Activated B cell treated with CpG ODN at 0.5 μM for 24 hours (primary cell): Measurements from ENCODE around the gene CABP7. TPM values are rescaled to one million over a fixed set of nuclear protein-coding genes. Genes with fewer than 3 reads are reported as not detected.

Experiments
- ATAC-seq: fragments of 200-7000 bp; cut with Tn5 transposase; one replicate; pipeline ENCODE4 v1.10.0; 2021; ENCODE audit warnings: low read depth, mild to moderate bottlenecking, moderate library complexity
- CTCF ChIA-PET: fragments of 350-600 bp; sonication (Branson Sonifier 250); formaldehyde crosslinking; loops from one replicate; lab custom pipeline; 2021; ENCODE audit warnings: antibody characterized with exemption; lab: Charles Lee
- POLR2A ChIA-PET: fragments of 350-600 bp; sonication (Branson Sonifier 250); formaldehyde crosslinking; loops from one replicate; lab custom pipeline; 2021; ENCODE audit warnings: antibody characterized with exemption; lab: Charles Lee
- DNase-seq: peaks from one replicate; pipeline ENCODE4 v3.0.0; 2022
- H3K27ac Mint-ChIP-seq: one replicate; pipeline ENCODE4 v1.8.0; 2020; ENCODE audit warnings: mixed read lengths
- H3K27me3 Mint-ChIP-seq: one replicate; pipeline ENCODE4 v1.8.0; 2021; ENCODE audit warnings: mixed read lengths
- H3K36me3 Mint-ChIP-seq: one replicate; pipeline ENCODE4 v1.8.0; 2021; ENCODE audit warnings: low read depth, mixed read lengths
- H3K4me1 Mint-ChIP-seq: one replicate; pipeline ENCODE4 v1.8.0; 2021; ENCODE audit warnings: mixed read lengths
- H3K4me3 Mint-ChIP-seq: one replicate; pipeline ENCODE4 v1.8.0; 2020; ENCODE audit warnings: mild to moderate bottlenecking, mixed read lengths
- H3K9me3 Mint-ChIP-seq: one replicate; pipeline ENCODE4 v1.8.0; 2020; ENCODE audit warnings: mixed read lengths
- CTCF ChIP-seq: fragments of 200-600 bp; IDR thresholded peaks from one replicate; pipeline ENCODE4 v1.8.0; 2022; ENCODE audit warnings: antibody characterized with exemption, mild to moderate bottlenecking
- intact Hi-C: fragments of 100-400 bp; cut with micrococcal nuclease; formaldehyde crosslinking; loops from one replicate; pipeline ENCODE4 v1.15.1; 2024
- total RNA-seq: library from RNA; stranded (reverse); gene quantifications from 2 replicates; pipeline ENCODE4 v1.2.3, GENCODE V29; 2022

CABP7 gene
- total RNA-seq, 1 donor from 2014 or later, result 0.07 TPM

- H3K9me3 Mint-ChIP-seq, result no peaks in the 10 kb centered on the region
- POLR2A ChIA-PET, result interaction anchor here (0.5 to 1.7 kb wide), 11 partner anchors 9 to 1848 kb away, joined by 3 to 5 read pairs (median 4); partner anchors contain the start of genes ASCC2, PITPNB and THOC5
- peaks cover 25% of the 10 kb centered on the region for H3K36me3 Mint-ChIP-seq
- intact Hi-C loops, result loop anchor here (1.0 to 5.0 kb wide), 7 partner anchors 72 to 499 kb away; partner anchors contain the start of genes AP1B1, ASCC2, EWSR1 and MTMR3
- peak within 1 kb of the TSS; percentile 93 for H3K27ac Mint-ChIP-seq
- peaks cover 32% of the 10 kb centered on the region for H3K4me1 Mint-ChIP-seq
- DNase-seq, result peak; percentile 76
- no peaks in the 10 kb centered on the region for H3K27me3 Mint-ChIP-seq
- CTCF ChIA-PET, result interaction anchor here (1.0 kb wide), 1 partner anchor 239 kb away, joined by 3 read pairs; no protein-coding TSS in a partner anchor
- peak; percentile 96 for ATAC-seq
- TF ChIP-seq CTCF, result no peak
- H3K4me3 Mint-ChIP-seq, result peak within 1 kb of the TSS; percentile 97
Measured at GRCh38 chr22:29766632-29767170, 46.9 kb downstream of the CABP7 start, which contains the start of gene ZMAT5. ZMAT5 (minus strand) TSS chr22:29767007; CDS start chr22:29748544, 18,463 bp downstream.

- H3K4me3 Mint-ChIP-seq, result peak within 1 kb of the TSS; percentile 97
- peak within 1 kb of the TSS; percentile 93 for H3K27ac Mint-ChIP-seq
- no peaks in the 10 kb centered on the region for H3K9me3 Mint-ChIP-seq
- ChIA-PET POLR2A (interaction anchor here (1.0 to 1.7 kb wide), 7 partner anchors 25 to 1848 kb away, joined by 3 to 5 read pairs (median 4); partner anchors contain the start of genes ASCC2, PITPNB and THOC5), CTCF (interaction anchor here (1.0 kb wide), 1 partner anchor 238 kb away, joined by 3 read pairs; no protein-coding TSS in a partner anchor)
- peaks cover 28% of the 10 kb centered on the region for H3K36me3 Mint-ChIP-seq
- H3K4me1 Mint-ChIP-seq, result peaks cover 32% of the 10 kb centered on the region
- DNase-seq (peak; percentile 83), ATAC-seq (peak; percentile 81)
- intact Hi-C loops, result loop anchor here (1.0 to 5.0 kb wide), 7 partner anchors 71 to 500 kb away; partner anchors contain the start of genes AP1B1, ASCC2, EWSR1 and MTMR3
- TF ChIP-seq CTCF, result no peak
- no peaks in the 10 kb centered on the region for H3K27me3 Mint-ChIP-seq
Measured at GRCh38 chr22:29767171-29768051, 47.6 kb downstream of the CABP7 start, which contains the start of gene UQCR10. UQCR10 (plus strand) TSS chr22:29767369; CDS start chr22:29767399, 30 bp downstream.

- POLR2A ChIA-PET, result no interaction called here
- peak overlapping the region; percentile 97 for H3K4me3 Mint-ChIP-seq
- H3K9me3 Mint-ChIP-seq, result no peaks in the 10 kb centered on the region
- peaks cover 30% of the 10 kb centered on the region for H3K36me3 Mint-ChIP-seq
- ATAC-seq, result no peak
- CTCF ChIA-PET, result no interaction called here
- peaks cover 32% of the 10 kb centered on the region for H3K4me1 Mint-ChIP-seq
- TF ChIP-seq CTCF, result no peak
- intact Hi-C loops, result loop anchor here (5.0 kb wide), 1 partner anchor 501 kb away; the partner anchor contains the start of genes EWSR1 and RHBDD3
- H3K27ac Mint-ChIP-seq, result peak overlapping the region; percentile 93
- H3K27me3 Mint-ChIP-seq, result no peaks in the 10 kb centered on the region
- DNase-seq, result no peak
Measured at GRCh38 chr22:29768052-29768693, 48.4 kb downstream of the CABP7 start.

- intact Hi-C loops, result loop anchor here (5.0 kb wide), 1 partner anchor 503 kb away; the partner anchor contains the start of genes EWSR1 and RHBDD3
- POLR2A ChIA-PET, result no interaction called here
- ATAC-seq, result no peak
- no peaks in the 10 kb centered on the region for H3K9me3 Mint-ChIP-seq
- no peak overlapping the region for H3K4me3 Mint-ChIP-seq
- H3K27me3 Mint-ChIP-seq, result no peaks in the 10 kb centered on the region
- CTCF ChIA-PET, result interaction anchor here (0.6 kb wide), 2 partner anchors 9 to 208 kb away, joined by 3 read pairs; no protein-coding TSS in a partner anchor
- DNase-seq, result no peak
- TF ChIP-seq CTCF, result no peak
- H3K27ac Mint-ChIP-seq, result no peak overlapping the region
- H3K4me1 Mint-ChIP-seq, result peaks cover 32% of the 10 kb centered on the region
- H3K36me3 Mint-ChIP-seq, result peaks cover 30% of the 10 kb centered on the region
Measured at GRCh38 chr22:29769723-29770321, 50.0 kb downstream of the CABP7 start.
